ENCODE results near the gene CFAP61. TPM values are rescaled to one million over a fixed set of nuclear protein-coding genes. Genes with fewer than 3 reads are reported as not detected.

The CFAP61 gene
- total RNA-seq, 4 donors from 2014 or later, result 17.1 to 94.8 (median 41.4) TPM

Other genes with a start within 250 kb of the CFAP61 start
- gene NAA20, start 35.2 kb upstream of the CFAP61 start, total RNA-seq, result 10 to 100 TPM; 45.5 to 73.2 (median 61.5) TPM
- gene CRNKL1, start 66 bp upstream of the CFAP61 start, total RNA-seq, result 10 to 100 TPM; 32.2 to 45.3 (median 39.2) TPM